ENCODE results near the gene PRPSAP1.
"Not testable (repeated sequence)": the region's sequence is repeated elsewhere in the genome, so short reads cannot be mapped to it uniquely, and the experiment has no call there.

Gene PRPSAP1

GRCh38 chr17:76317535-76317934 lies 36.2 kb downstream of the PRPSAP1 start:
- DNase-seq: no peak

- no peak for DNase-seq
Measured at GRCh38 chr17:76314392-76315227, 39.1 kb downstream of the PRPSAP1 start.

- no peak for DNase-seq
Measured at GRCh38 chr17:76312735-76313134, 41.0 kb downstream of the PRPSAP1 start.

- no peak for DNase-seq
Measured at GRCh38 chr17:76309461-76309860, 44.3 kb downstream of the PRPSAP1 start.

GRCh38 chr17:76307966-76308338 lies 45.8 kb downstream of the PRPSAP1 start, which contains the start of gene QRICH2:
TSS of gene QRICH2 (minus strand) at chr17:76308276. CDS start at chr17:76307998, 278 bp downstream.
- DNase-seq: no peak

GRCh38 chr17:76307299-76307965 lies 46.3 kb downstream of the PRPSAP1 start:
- no peak for DNase-seq

- DNase-seq: not testable (repeated sequence)
Measured at GRCh38 chr17:76305135-76305454, 48.6 kb downstream of the PRPSAP1 start.

GRCh38 chr17:76304226-76305134 lies 49.2 kb downstream of the PRPSAP1 start:
- DNase-seq: no peak

GRCh38 chr17:76297436-76297835 lies 56.3 kb downstream of the PRPSAP1 start:
- DNase-seq: no peak

GRCh38 chr17:76296889-76297288 lies 56.8 kb downstream of the PRPSAP1 start:
- DNase-seq: no peak

- DNase-seq: no peak
Measured at GRCh38 chr17:76296186-76296585, 57.5 kb downstream of the PRPSAP1 start.

- DNase-seq: no peak
Measured at GRCh38 chr17:76293106-76293505, 60.6 kb downstream of the PRPSAP1 start.

- no peak for DNase-seq
Measured at GRCh38 chr17:76292567-76292966, 61.1 kb downstream of the PRPSAP1 start.

GRCh38 chr17:76281573-76282371 lies 71.9 kb downstream of the PRPSAP1 start:
- DNase-seq: no peak

GRCh38 chr17:76280650-76281049 lies 73.1 kb downstream of the PRPSAP1 start:
- no peak for DNase-seq

GRCh38 chr17:76279742-76280287 lies 73.9 kb downstream of the PRPSAP1 start:
- DNase-seq: no peak

- DNase-seq: peak; percentile 87 to 89
Measured at GRCh38 chr17:76278952-76279741, 74.6 kb downstream of the PRPSAP1 start.

- no peak for DNase-seq
Measured at GRCh38 chr17:76278268-76278908, 75.3 kb downstream of the PRPSAP1 start.

- no peak for DNase-seq
Measured at GRCh38 chr17:76277300-76278267, 76.1 kb downstream of the PRPSAP1 start.
